HepG2 (cell line): ENCODE data around the gene RAPGEF2.

Source experiments
- EZH2 ChIP-seq: conservative IDR thresholded peaks from 2 replicates; pipeline ENCODE4 v1.6.1; 2012; ENCODE audit warnings: mild to moderate bottlenecking, low read depth, low read length, moderate library complexity
- FOXM1 ChIP-seq: sonication (generic); formaldehyde crosslinking; IDR thresholded peaks from 2 replicates; pipeline ENCODE4 v1.5.0; 2020; ENCODE audit warnings: missing genetic modification reagents
- JUND ChIP-seq: sonication (generic); formaldehyde crosslinking; IDR thresholded peaks from 2 replicates; pipeline ENCODE4 v1.8.0; 2022; ENCODE audit warnings: mild to moderate bottlenecking, missing genetic modification reagents
- ZNF431 ChIP-seq: sonication (generic); formaldehyde crosslinking; IDR thresholded peaks from 2 replicates; pipeline ENCODE4 v1.9.0; 2022; ENCODE audit warnings: missing genetic modification reagents, low read depth, mild to moderate bottlenecking, borderline replicate concordance

- TF ChIP-seq EZH2 (no peak), ZNF431 (CRISPR knock-in tag) (no peak), FOXM1 (CRISPR knock-in tag) (no peak), JUND (CRISPR knock-in tag) (no peak)
Measured at GRCh38 chr4:159284733-159285132, 181.9 kb downstream of the RAPGEF2 start.
